ENCODE measurements around the gene RAB21. TPM values are rescaled to one million over a fixed set of nuclear protein-coding genes. Genes with fewer than 3 reads are reported as not detected.

RAB21 gene
- total RNA-seq = 12.7 TPM in 2 replicates

GRCh38 chr12:71754461-71755145, at the start of gene RAB21:
TSS of gene RAB21 (plus strand) at chr12:71754863. CDS start at chr12:71755130, 267 bp downstream.
- peak within 1 kb of the TSS; percentile 91 for H2AFZ ChIP-seq (ENCODE audit: low read length)
- peak within 1 kb of the TSS; percentile 98 for H3K4me3 ChIP-seq (ENCODE audit: insufficient read depth, low read length)
- H3K4me1 ChIP-seq (ENCODE audit: insufficient read depth, low read length) = peaks cover 15% of the 10 kb centered on the region
- TF ChIP-seq CTCF (IDR thresholded peaks at IDR 0.05; ENCODE audit: extremely low read depth, low read depth, low read length) = peak; percentile 8
- DNase-seq (ENCODE audit: insufficient read length, low spot score, missing footprints) = peak; percentile 99
- H3K27ac ChIP-seq (ENCODE audit: low read depth, low read length) = peak within 1 kb of the TSS; percentile 96
- H3K36me3 ChIP-seq (ENCODE audit: insufficient read depth, low read length) = peaks cover 22% of the 10 kb centered on the region
- peaks cover 53% of the 10 kb centered on the region for H3K79me2 ChIP-seq (ENCODE audit: insufficient read depth, low read length)
- peaks cover 3% of the 10 kb centered on the region for H4K20me1 ChIP-seq (ENCODE audit: insufficient read depth, low read length)
- peaks cover 20% of the 10 kb centered on the region for H3K27me3 ChIP-seq (ENCODE audit: insufficient read depth, low read length)
- peaks cover 3% of the 10 kb centered on the region for H3K9me3 ChIP-seq (ENCODE audit: low read depth, low read length)
- H3K4me2 ChIP-seq (ENCODE audit: insufficient read depth, low read length) = peak within 1 kb of the TSS; percentile 90

- Histone ChIP-seq H3K27me3 (ENCODE audit: insufficient read depth, low read length) (no peaks in the 10 kb centered on the region), H4K20me1 (ENCODE audit: insufficient read depth, low read length) (no peaks in the 10 kb centered on the region), H2AFZ (ENCODE audit: low read length) (no peak overlapping the region), H3K4me2 (ENCODE audit: insufficient read depth, low read length) (no peak overlapping the region), H3K9me3 (ENCODE audit: low read depth, low read length) (no peaks in the 10 kb centered on the region), H3K27ac (ENCODE audit: low read depth, low read length) (no peak overlapping the region), H3K79me2 (ENCODE audit: insufficient read depth, low read length) (no peaks in the 10 kb centered on the region), H3K36me3 (ENCODE audit: insufficient read depth, low read length) (no peaks in the 10 kb centered on the region), H3K4me3 (ENCODE audit: insufficient read depth, low read length) (no peak overlapping the region), H3K4me1 (ENCODE audit: insufficient read depth, low read length) (peaks cover 3% of the 10 kb centered on the region)
- TF ChIP-seq CTCF (IDR thresholded peaks at IDR 0.05; ENCODE audit: extremely low read depth, low read depth, low read length) = no peak
- no peak for DNase-seq (ENCODE audit: insufficient read length, low spot score, missing footprints)
Observed at GRCh38 chr12:71704920-71705319, 49.7 kb upstream of the RAB21 start.

GRCh38 chr12:71708658-71709057, 46.0 kb upstream of the RAB21 start:
- Histone ChIP-seq H3K27me3 (ENCODE audit: insufficient read depth, low read length) (no peaks in the 10 kb centered on the region), H3K79me2 (ENCODE audit: insufficient read depth, low read length) (no peaks in the 10 kb centered on the region), H3K4me2 (ENCODE audit: insufficient read depth, low read length) (no peak overlapping the region), H3K4me3 (ENCODE audit: insufficient read depth, low read length) (no peak overlapping the region), H2AFZ (ENCODE audit: low read length) (no peak overlapping the region), H3K27ac (ENCODE audit: low read depth, low read length) (no peak overlapping the region), H3K4me1 (ENCODE audit: insufficient read depth, low read length) (peaks cover 13% of the 10 kb centered on the region), H4K20me1 (ENCODE audit: insufficient read depth, low read length) (no peaks in the 10 kb centered on the region), H3K36me3 (ENCODE audit: insufficient read depth, low read length) (no peaks in the 10 kb centered on the region), H3K9me3 (ENCODE audit: low read depth, low read length) (no peaks in the 10 kb centered on the region)
- TF ChIP-seq CTCF (IDR thresholded peaks at IDR 0.05; ENCODE audit: extremely low read depth, low read depth, low read length) = no peak
- no peak for DNase-seq (ENCODE audit: insufficient read length, low spot score, missing footprints)

GRCh38 chr12:71710276-71711125, 44.2 kb upstream of the RAB21 start:
- Histone ChIP-seq H2AFZ (ENCODE audit: low read length) (peak overlapping the region; percentile 15), H3K36me3 (ENCODE audit: insufficient read depth, low read length) (no peaks in the 10 kb centered on the region), H3K27me3 (ENCODE audit: insufficient read depth, low read length) (no peaks in the 10 kb centered on the region), H3K79me2 (ENCODE audit: insufficient read depth, low read length) (no peaks in the 10 kb centered on the region), H3K4me1 (ENCODE audit: insufficient read depth, low read length) (peaks cover 13% of the 10 kb centered on the region), H3K4me2 (ENCODE audit: insufficient read depth, low read length) (peak overlapping the region; percentile 58), H4K20me1 (ENCODE audit: insufficient read depth, low read length) (no peaks in the 10 kb centered on the region), H3K27ac (ENCODE audit: low read depth, low read length) (peak overlapping the region; percentile 48), H3K9me3 (ENCODE audit: low read depth, low read length) (no peaks in the 10 kb centered on the region), H3K4me3 (ENCODE audit: insufficient read depth, low read length) (no peak overlapping the region)
- TF ChIP-seq CTCF (IDR thresholded peaks at IDR 0.05; ENCODE audit: extremely low read depth, low read depth, low read length) = no peak
- peak; percentile 81 for DNase-seq (ENCODE audit: insufficient read length, low spot score, missing footprints)
